Smooth muscle cell (in vitro differentiated cells): ENCODE results near the gene ARHGEF7. TPM values are rescaled to one million over a fixed set of nuclear protein-coding genes. Genes with fewer than 3 reads are reported as not detected.

Source experiments
- DNase-seq: peaks from one replicate; lab custom pipeline; 2025; ENCODE audit not compliant: unreplicated experiment; lab: John Stamatoyannopoulos, UW
- H2AFZ ChIP-seq: fragments of 200-600 bp; sonication (generic); 2 replicates; pipeline ENCODE4 v1.6.0; 2016; ENCODE audit warnings: antibody characterized with exemption, low read depth, mild to moderate bottlenecking
- H3F3A ChIP-seq: fragments of 200-600 bp; sonication (generic); 2 replicates; pipeline ENCODE4 v1.6.0; 2017; ENCODE audit warnings: antibody characterized with exemption, low read depth
- H3K27ac ChIP-seq: fragments of 200-600 bp; sonication (generic); 2 replicates; pipeline ENCODE4 v1.5.1; 2016; ENCODE audit warnings: low read depth, mild to moderate bottlenecking
- H3K27me3 ChIP-seq: fragments of 200-600 bp; sonication (generic); 2 replicates; pipeline ENCODE4 v1.6.1; 2016; ENCODE audit warnings: low read depth, mild to moderate bottlenecking
- H3K36me3 ChIP-seq: fragments of 200-600 bp; sonication (generic); 2 replicates; pipeline ENCODE4 v1.5.1; 2016; ENCODE audit warnings: low read depth
- H3K4me1 ChIP-seq: fragments of 200-600 bp; sonication (generic); 2 replicates; pipeline ENCODE4 v1.5.1; 2016; ENCODE audit warnings: low read depth
- H3K4me2 ChIP-seq: fragments of 200-600 bp; sonication (generic); 2 replicates; pipeline ENCODE4 v1.6.0; 2016; ENCODE audit warnings: mild to moderate bottlenecking
- H3K4me3 ChIP-seq: fragments of 200-600 bp; sonication (generic); 2 replicates; pipeline ENCODE4 v1.5.1; 2016; ENCODE audit warnings: mild to moderate bottlenecking
- H3K79me2 ChIP-seq: fragments of 200-600 bp; sonication (generic); 2 replicates; pipeline ENCODE4 v1.6.0; 2016; ENCODE audit warnings: low read depth, mild to moderate bottlenecking
- H3K9ac ChIP-seq: fragments of 200-600 bp; sonication (generic); 2 replicates; pipeline ENCODE4 v1.6.0; 2016; ENCODE audit warnings: low read depth
- H3K9me3 ChIP-seq: fragments of 200-600 bp; sonication (generic); replicated peaks from 2 replicates; pipeline ENCODE4 v1.5.1; 2016; ENCODE audit warnings: low read depth
- H4K20me1 ChIP-seq: fragments of 200-600 bp; sonication (generic); 2 replicates; pipeline ENCODE4 v1.6.0; 2016; ENCODE audit warnings: low read depth
- CTCF ChIP-seq: fragments of 200-600 bp; sonication (generic); IDR thresholded peaks from 2 replicates; pipeline ENCODE4 v1.5.1; 2017; ENCODE audit warnings: borderline replicate concordance, mild to moderate bottlenecking, antibody characterized with exemption; ENCODE audit not compliant: insufficient read depth, poor library complexity, severe bottlenecking
- WGBS: methylation state at CpG from one replicate; pipeline ENCODE4 v1.1.7; 2016; ENCODE audit warnings: low lambda C conversion rate; 5-methylcytosine and 5-hydroxymethylcytosine counted together
- polyA plus RNA-seq: library from polyadenylated mRNA; unstranded; fragments of >200 nt; fragmentation: Nextera tagmentation; extraction: Ambion mirVana; gene quantifications from 2 replicates; pipeline ENCODE4 v1.2.1, GENCODE V29; 2016
- total RNA-seq: library from RNA; depleted of rRNA; stranded (reverse); fragments of >200 nt; gene quantifications from 2 replicates; pipeline ENCODE4 v1.2.3, GENCODE V29; 2014

Gene ARHGEF7
- total and polyA plus RNA-seq, 2 experiments from 2014 or later = 13.8 to 32.4 TPM

GRCh38 chr13:111346101-111346680 lies 231.1 kb downstream of the ARHGEF7 start:
- no peaks in the 10 kb centered on the region for H3F3A ChIP-seq
- no peak overlapping the region for H2AFZ ChIP-seq
- H3K9ac ChIP-seq = no peak overlapping the region
- no peaks in the 10 kb centered on the region for H4K20me1 ChIP-seq
- no peak overlapping the region for H3K4me3 ChIP-seq
- H3K36me3 ChIP-seq = no peaks in the 10 kb centered on the region
- H3K79me2 ChIP-seq = no peaks in the 10 kb centered on the region
- H3K4me1 ChIP-seq = no peaks in the 10 kb centered on the region
- H3K27me3 ChIP-seq = no peaks in the 10 kb centered on the region
- WGBS = 98% methylated on average over 20 of the region's 20 CpGs
- DNase-seq = no peak
- no peak overlapping the region for H3K4me2 ChIP-seq
- H3K9me3 ChIP-seq = no peaks in the 10 kb centered on the region
- no peak for TF ChIP-seq CTCF
- no peak overlapping the region for H3K27ac ChIP-seq

GRCh38 chr13:111347438-111347837 lies 232.3 kb downstream of the ARHGEF7 start:
- H3K4me2 ChIP-seq = no peak overlapping the region
- TF ChIP-seq CTCF = no peak
- H3K36me3 ChIP-seq = no peaks in the 10 kb centered on the region
- no peaks in the 10 kb centered on the region for H3K9me3 ChIP-seq
- no peak overlapping the region for H3K4me3 ChIP-seq
- H4K20me1 ChIP-seq = no peaks in the 10 kb centered on the region
- WGBS = 95% methylated on average over 6 of the region's 6 CpGs
- H3K9ac ChIP-seq = no peak overlapping the region
- H3K27ac ChIP-seq = no peak overlapping the region
- no peaks in the 10 kb centered on the region for H3K27me3 ChIP-seq
- no peak overlapping the region for H2AFZ ChIP-seq
- H3K4me1 ChIP-seq = no peaks in the 10 kb centered on the region
- DNase-seq = no peak
- no peaks in the 10 kb centered on the region for H3F3A ChIP-seq
- no peaks in the 10 kb centered on the region for H3K79me2 ChIP-seq

GRCh38 chr13:111353508-111353907 lies 238.4 kb downstream of the ARHGEF7 start:
- Histone ChIP-seq H3K27ac (no peak overlapping the region), H3K9ac (no peak overlapping the region), H3K4me3 (no peak overlapping the region), H3K4me2 (no peak overlapping the region), H3K4me1 (no peaks in the 10 kb centered on the region), H3K27me3 (peaks cover 16% of the 10 kb centered on the region), H3F3A (no peaks in the 10 kb centered on the region), H2AFZ (no peak overlapping the region), H3K36me3 (no peaks in the 10 kb centered on the region), H4K20me1 (no peaks in the 10 kb centered on the region), H3K9me3 (no peaks in the 10 kb centered on the region), H3K79me2 (no peaks in the 10 kb centered on the region)
- 89% methylated on average over 2 of the region's 2 CpGs for WGBS
- no peak for DNase-seq
- no peak for TF ChIP-seq CTCF

- H3K27me3 ChIP-seq = peaks cover 16% of the 10 kb centered on the region
- H4K20me1 ChIP-seq = no peaks in the 10 kb centered on the region
- H3K9me3 ChIP-seq = no peaks in the 10 kb centered on the region
- H3K79me2 ChIP-seq = no peaks in the 10 kb centered on the region
- H3K36me3 ChIP-seq = no peaks in the 10 kb centered on the region
- no peak overlapping the region for H3K4me2 ChIP-seq
- H3K27ac ChIP-seq = no peak overlapping the region
- WGBS = 78% methylated on average over 7 of the region's 7 CpGs
- no peaks in the 10 kb centered on the region for H3K4me1 ChIP-seq
- no peak overlapping the region for H3K9ac ChIP-seq
- no peak for TF ChIP-seq CTCF
- H2AFZ ChIP-seq = no peak overlapping the region
- no peaks in the 10 kb centered on the region for H3F3A ChIP-seq
- H3K4me3 ChIP-seq = no peak overlapping the region
- DNase-seq = no peak
These were observed 239.7 kb downstream of the ARHGEF7 start for GRCh38 chr13:111354789-111355188.

Other genes starting within 250 kb of the ARHGEF7 start
- gene ANKRD10, start 200.2 kb upstream of the ARHGEF7 start, total RNA-seq = 61.8 and 77.4 TPM in 2 replicates
- gene ANKRD10, start 200.2 kb upstream of the ARHGEF7 start, polyA plus RNA-seq = 31.0 and 42.8 TPM in 2 replicates
- gene TEX29, start 205.3 kb downstream of the ARHGEF7 start, total RNA-seq = 1.0 TPM in 1 of 2 replicates, not detected in the other
- gene TEX29, start 205.3 kb downstream of the ARHGEF7 start, polyA plus RNA-seq = 4.4 and 6.1 TPM in 2 replicates